GM10266 (cell line): Measurements from ENCODE around the gene BTN2A1.
"Not testable (repeated sequence)": the region's sequence is repeated elsewhere in the genome, so short reads cannot be mapped to it uniquely, and the experiment has no call there.

Source experiments
- DNase-seq: peaks from one replicate; pipeline ENCODE4 v3.0.0; 2012; ENCODE audit errors: extremely low spot score
- CTCF ChIP-seq: IDR thresholded peaks from 2 replicates; pipeline ENCODE4 v1.5.1; 2012; ENCODE audit warnings: mild to moderate bottlenecking, low read depth; ENCODE audit not compliant: control insufficient read depth, insufficient read depth; ENCODE audit errors: missing control alignments

The BTN2A1 gene

GRCh38 chr6:26459023-26459810 lies 1.5 kb downstream of the BTN2A1 start:
- DNase-seq = no peak
- TF ChIP-seq CTCF = no peak

GRCh38 chr6:26461353-26461752 lies 3.6 kb downstream of the BTN2A1 start:
- DNase-seq = not testable (repeated sequence)

- no peak for DNase-seq
- TF ChIP-seq CTCF = no peak
These were observed 6.3 kb downstream of the BTN2A1 start for GRCh38 chr6:26464014-26464413.

GRCh38 chr6:26464416-26465131 lies 6.8 kb downstream of the BTN2A1 start:
- no peak for TF ChIP-seq CTCF
- no peak for DNase-seq

- DNase-seq = no peak
- no peak for TF ChIP-seq CTCF
These were observed 8.0 kb downstream of the BTN2A1 start for GRCh38 chr6:26465776-26466175.

GRCh38 chr6:26468829-26469228 lies 11.1 kb downstream of the BTN2A1 start:
- TF ChIP-seq CTCF = no peak
- DNase-seq = no peak

GRCh38 chr6:26470643-26471042 lies 12.9 kb downstream of the BTN2A1 start:
- no peak for TF ChIP-seq CTCF
- DNase-seq = no peak

GRCh38 chr6:26471970-26472369 lies 14.2 kb downstream of the BTN2A1 start:
- DNase-seq = no peak
- no peak for TF ChIP-seq CTCF
